SK-N-MC (cell line): ENCODE results near the gene MCL1.

Source experiments
- EZH2 ChIP-seq: fragments of 200-600 bp; sonication (generic); IDR thresholded peaks from one replicate; pipeline ENCODE4 v1.6.1; 2017; ENCODE audit warnings: antibody characterized with exemption
- POLR2AphosphoS5 ChIP-seq: IDR thresholded peaks from 2 replicates; pipeline ENCODE4 v1.6.1; 2012; ENCODE audit warnings: mild to moderate bottlenecking, low read depth, low read length, borderline replicate concordance

DNA sequence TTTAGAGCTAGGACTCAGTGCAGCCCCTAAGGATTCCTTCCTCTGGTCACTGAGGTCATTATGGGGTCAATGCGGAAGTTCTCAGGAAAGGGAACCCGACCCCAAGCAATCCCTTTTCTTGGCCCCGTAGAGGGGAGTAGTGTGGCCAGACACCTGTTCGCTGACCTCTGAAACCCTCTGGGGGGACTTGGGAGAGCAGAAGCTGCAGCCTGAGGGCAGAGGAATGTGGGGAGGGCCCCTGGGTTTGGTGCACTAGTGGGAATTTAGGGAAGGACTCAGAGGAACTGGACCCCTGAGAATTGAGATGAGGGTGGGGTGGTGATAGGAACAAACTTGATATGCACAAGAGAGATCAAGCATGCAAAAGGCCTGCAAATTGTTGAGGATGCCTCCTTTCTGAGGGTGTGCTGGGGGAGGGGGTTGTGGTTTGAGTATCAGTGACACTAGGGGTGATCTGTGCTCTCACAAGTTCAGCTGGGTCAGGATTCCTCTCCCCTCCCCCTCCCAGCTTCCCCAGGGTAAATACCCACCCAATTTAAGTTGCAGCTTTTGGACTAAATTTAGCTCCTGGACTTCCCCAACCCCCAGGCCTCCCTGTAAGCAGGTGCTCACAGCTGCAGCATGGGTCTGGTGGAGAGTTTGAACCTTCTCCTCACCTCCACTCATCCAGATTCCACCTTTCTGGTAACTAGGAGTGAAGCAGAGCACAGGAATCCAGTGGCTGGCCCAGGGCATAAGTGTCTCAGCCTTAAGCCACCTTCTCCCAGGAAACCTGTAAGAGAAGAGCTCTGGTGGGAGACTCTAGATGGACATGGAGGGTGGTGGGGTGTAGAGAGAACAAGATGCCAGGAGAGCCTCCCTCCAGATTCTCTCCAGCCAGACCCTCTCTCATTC, 16.7 kb downstream of the MCL1 start:
- no peak for TF ChIP-seq EZH2
- TF ChIP-seq POLR2AphosphoS5: no peak
